SIG-M5 treated with dmso at 0.1 percent for 504 hours (cell line): ENCODE results near the gene COL4A5.
"Not testable (repeated sequence)": the region's sequence is repeated elsewhere in the genome, so short reads cannot be mapped to it uniquely, and the experiment has no call there.

Source experiments
- DNase-seq: peaks from one replicate; lab custom pipeline; 2025; ENCODE audit not compliant: unreplicated experiment; lab: John Stamatoyannopoulos, UW

The COL4A5 gene

DNA sequence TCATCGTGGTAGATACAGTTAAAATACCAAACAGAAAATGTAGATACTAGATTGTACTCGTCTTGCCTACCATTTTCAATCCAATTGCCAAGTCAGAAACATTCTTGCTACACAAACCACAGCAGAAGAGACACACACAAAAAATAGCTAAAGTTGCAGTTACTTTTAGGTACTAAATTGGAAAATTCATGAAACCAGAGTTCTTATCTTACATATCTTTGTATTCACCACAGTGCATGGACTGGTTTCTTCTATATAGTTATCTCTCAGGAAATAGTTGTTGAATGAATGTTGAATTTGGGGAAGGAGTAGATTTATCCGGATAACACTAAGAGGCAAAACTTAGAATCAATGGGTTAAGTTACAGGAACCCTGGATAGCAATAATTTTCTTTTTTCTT lies 14.2 kb downstream of the COL4A5 start:
- DNase-seq, result no peak

DNA sequence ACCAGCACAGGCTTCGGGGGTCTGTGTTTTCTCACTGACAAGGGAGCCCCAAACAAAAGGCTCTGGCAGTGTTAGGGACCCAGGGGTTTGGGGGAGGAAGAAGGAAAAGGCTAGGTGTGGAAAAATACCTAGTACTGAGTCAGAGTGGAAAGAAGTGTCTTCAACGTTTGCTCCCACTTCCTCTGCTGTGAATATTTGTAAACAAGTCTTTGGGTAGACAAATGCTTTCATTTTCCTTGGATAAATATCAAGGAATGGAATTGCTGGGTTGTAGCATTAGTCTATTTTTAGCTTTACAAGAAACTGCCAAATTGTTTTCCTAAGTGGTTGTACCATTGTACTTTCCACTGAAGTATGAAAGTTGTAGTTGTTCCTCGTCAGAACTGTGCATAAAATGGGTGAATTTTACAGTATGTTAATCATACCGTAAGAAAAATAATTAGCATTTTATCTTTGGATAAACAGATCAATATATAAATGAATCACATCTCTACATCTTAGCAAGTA lies 17.4 kb downstream of the COL4A5 start:
- DNase-seq, result no peak

DNA sequence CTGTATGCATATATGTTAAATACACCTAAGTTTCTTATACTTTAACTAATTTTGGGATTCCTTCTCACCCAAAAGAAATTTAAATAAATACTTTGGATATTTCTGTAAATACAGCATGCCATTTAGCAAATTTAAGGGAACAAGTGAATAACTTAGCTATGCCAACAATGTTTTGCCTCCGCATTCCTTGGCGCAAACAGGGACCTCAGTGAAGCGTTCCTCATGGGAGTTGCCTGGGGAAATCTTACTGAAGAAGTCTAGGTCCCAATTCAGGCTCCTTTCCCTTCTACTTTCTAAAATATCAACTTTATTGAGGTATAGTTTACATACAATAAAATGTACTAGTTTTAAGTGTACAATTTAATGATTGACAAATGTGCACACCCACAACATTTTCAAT lies 25.0 kb downstream of the COL4A5 start:
- DNase-seq, result no peak

DNA sequence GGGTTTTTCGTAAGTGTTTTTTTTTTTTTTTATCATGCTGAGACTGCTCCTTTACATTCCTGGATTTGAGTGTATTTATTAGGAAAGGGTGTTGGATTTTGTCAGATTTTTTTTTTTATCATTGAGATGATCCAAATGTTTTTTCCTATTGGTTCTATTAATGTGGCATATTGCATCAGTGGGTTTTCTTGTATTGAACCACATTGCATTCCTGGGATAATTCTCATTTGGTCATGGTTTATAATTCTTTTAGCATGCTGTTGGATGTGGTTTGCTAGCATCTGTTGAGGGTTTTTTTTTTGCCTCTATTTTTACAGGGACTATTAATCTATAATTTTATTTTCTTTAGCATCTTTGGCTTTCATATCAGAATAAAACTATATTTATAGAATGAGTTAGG lies 28.8 kb downstream of the COL4A5 start:
- DNase-seq, result no peak

DNA sequence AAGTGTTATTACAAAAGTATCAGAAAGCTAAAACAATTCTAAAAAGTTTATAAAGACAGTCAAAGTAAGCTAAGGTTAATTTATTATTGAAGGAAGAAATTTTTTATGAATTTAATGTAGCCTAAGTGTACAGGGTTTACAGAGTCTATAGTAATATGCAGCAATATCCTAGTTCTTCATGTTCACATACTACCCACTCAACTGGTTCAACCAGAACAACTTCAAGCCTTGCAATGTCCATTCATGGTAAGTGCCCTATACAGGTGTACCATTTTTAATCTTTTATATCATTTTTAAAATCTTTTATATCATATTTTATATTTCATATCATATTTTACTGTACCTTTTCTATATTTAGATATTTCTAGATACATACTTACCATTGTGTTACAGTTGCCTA lies 34.3 kb downstream of the COL4A5 start:
- DNase-seq, result no peak

DNA sequence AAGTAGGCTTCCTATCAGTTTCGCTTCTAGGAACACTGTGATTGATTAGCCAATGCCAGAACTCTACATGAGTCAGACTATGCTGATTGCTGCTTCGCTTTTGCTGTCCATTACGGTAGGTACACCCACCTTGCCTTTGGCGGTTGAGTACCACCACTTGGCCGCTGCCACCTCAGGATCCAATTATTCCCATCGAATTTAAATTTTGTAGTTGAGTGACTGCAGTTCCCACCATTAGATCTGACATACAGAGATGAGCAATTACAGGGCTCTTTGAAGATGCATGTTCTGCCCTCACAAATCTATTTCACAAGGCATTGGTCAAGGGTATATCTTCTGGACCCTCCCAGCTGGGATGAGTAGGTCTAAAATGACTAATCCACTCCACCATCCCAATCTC lies 41.9 kb downstream of the COL4A5 start:
- not testable (repeated sequence) for DNase-seq

DNA sequence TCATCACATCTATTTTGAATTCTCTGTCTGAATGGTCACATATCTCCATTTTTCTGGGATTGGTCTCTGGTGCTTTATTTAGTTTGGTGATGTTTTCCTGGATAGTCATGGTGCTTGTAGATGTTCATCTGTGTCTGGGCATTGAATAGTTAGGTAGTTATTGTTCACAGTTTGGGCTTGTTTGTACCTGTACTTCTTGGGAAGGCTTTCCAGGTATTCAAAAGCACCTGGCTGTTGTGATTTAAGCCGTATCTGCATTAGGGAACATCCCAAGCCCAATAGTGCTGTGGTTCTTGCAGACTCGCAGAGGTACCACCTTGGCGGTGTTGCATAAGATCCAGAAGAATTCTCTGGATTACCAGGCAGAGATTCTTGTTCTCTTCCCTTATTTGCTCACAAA lies 44.6 kb downstream of the COL4A5 start:
- DNase-seq, result no peak

DNA sequence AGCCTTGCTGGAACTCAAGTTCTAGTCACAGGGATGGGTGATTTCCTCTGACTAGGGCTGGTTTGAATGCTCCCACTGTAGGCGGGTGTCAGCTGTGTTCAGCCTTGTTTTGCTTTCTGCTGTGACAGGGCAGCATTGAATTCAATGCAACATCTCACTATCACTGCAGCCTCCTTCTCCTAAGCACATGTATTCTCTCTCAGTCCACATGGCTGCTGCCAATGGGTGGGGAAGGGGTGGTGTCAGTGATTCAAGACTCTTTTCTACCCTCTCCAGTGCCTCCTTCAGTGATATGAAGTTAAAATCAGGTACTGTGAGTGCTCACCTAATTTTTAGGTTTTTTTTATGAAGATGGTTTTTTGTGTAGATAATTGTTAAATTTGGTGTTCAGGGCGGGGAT lies 46.3 kb downstream of the COL4A5 start:
- no peak for DNase-seq

DNA sequence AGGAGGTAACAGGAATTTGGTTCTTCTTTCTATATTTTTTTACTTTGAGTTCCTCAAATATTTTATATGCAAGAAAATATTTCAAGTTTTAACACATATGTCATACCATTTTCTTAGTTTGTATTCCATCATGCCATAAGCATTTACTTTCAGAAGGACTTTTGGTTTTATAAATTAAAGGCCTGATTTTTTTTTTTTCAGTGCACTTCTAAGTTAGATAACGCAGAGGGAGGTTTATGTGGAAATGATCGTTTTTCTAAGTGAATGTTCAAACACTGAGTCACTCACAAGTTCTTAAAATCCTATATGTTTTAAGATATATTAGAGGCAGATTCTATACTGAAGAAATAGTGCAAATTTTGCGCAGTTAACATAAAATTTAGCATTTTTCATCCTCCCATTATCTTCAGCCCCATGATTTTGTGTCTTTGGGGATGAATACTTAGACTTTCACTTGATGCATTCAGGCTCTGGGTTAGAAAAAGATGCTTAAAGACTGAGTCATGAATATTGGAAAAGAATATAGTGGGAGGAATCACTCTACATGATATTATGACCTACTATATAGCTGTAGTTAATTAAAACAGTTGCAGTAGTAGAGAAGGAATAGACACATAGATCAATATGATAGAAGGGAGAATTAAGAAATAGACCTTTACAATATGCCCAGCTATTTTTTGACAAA lies 54.9 kb downstream of the COL4A5 start:
- DNase-seq, result no peak

DNA sequence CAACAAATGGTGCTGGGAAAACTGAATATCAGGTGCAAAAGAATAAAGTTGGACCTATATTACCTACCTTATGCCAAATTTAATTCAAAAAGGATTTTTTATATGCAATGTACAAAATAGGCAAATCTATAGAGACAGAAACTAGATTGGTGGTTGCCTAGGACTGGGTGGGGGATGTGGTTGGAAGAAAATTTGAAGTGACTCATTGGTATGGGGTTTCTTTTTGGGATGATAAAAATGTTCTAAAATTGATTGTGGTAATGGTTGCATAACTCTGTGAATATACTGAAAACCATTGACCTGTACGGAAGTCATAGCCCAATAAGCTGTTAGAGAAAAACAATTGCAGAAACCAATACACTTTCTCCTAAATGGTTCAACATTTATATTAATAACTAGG lies 72.1 kb downstream of the COL4A5 start:
- DNase-seq, result no peak

DNA sequence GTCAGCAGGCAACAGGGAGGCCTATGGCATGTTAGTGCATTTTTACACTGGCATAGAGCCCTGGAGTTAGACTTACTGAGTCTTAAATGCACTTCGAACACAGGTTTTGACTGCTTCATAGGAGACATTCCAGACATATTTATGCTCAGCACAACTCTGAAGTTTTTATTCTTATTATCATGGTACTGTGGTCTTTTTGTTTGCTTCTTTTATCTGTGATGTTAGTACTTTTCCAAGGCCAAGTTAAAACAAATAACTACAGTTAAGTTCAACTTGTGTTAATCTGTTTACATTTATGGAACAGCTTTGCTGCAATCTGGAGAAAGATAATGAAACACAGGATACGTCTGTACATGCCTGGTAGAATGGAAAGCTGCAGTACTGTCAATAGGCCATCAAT lies 76.5 kb downstream of the COL4A5 start:
- no peak for DNase-seq

DNA sequence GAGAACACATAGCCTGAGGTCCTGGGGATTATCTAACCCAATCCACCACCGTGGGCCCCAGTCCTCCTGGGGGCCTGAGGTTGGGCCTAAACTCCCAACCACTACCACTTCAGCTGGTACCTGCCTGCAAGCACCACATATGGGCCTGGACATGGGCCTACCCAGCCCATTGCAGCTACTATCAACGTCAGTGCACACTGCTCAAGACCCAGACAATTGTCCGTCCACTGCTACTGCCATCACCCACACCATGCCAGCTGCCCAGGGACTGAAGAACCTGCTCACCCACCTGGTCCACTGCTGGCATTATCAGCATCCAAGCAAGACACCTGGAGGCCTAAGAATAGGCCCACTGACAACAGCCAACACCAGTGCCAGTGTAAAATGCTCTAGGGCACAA lies 88.1 kb downstream of the COL4A5 start:
- no peak for DNase-seq

DNA sequence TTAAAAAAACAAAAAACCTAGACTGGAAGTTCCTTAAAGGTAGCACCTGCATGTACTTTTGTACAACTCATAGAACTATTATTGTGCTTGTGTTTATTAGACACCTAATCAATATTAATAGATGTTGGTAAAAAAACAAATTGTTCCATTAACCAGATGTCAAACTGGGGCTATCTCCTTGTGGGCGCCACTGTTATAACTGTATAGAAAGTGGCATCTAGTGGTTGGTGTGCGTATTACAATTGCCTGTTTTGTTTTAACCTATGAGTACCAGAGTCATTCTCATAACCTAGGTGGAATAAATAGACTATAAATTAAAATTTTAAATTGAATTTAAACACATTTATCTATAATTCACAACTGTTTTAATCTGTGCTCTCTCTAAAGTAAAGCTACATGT lies 97.4 kb downstream of the COL4A5 start:
- peak; percentile 17 for DNase-seq

DNA sequence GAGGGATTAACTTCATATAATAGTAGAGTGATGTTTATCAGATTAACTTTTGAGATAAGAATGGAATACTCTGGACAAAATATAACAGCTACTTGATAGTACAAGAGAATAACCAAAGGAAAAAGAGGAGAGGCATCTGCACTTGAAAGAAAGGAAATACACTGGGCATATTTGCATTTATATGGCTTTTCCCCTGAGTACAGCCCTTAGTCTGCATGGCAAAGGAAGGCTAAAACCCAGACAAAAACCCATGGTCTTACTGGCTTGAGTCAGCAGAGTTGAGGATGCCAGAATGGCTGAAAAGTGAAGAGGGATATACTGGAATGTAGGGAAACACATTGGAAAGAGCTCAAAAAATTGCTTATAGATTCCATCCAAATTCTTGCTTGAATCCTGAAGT lies 101.6 kb downstream of the COL4A5 start:
- DNase-seq, result no peak

DNA sequence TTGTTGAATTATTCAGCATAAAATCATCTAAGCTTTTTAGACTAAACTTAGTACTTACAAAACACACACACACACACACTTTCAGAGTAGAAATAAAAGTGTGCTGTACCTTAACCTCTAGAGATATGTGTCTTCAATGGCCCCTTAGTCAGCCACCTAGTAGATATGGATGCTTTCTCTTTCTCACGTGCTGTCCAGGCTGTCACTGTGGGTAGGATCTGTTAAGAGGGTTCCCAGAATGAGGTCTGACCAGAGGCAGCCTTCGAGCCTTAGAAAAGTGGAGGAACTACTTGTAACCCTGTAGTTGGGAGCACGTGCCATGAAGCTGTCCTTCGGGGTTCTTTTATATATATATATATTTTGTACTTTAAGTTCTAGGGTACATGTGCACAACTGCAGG lies 117.9 kb downstream of the COL4A5 start:
- DNase-seq, result no peak

DNA sequence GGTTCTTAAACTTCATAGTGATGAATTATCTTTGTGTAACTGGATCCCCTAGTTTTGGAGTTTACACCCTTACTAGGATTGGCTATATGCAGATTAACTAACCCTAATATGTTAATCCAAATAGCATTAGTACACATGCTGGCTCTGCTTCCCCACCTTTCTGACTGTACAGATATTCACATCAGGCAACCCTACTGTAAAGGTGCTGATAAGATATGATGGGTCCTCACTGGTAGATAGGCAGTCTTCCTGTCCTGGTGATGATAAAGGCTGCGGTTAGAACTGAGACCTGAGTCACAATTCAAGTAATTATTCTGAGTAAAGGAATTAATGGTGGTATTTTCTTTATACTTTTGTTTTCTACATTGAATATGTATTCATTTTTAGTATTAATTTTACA lies 118.6 kb downstream of the COL4A5 start:
- DNase-seq, result no peak

DNA sequence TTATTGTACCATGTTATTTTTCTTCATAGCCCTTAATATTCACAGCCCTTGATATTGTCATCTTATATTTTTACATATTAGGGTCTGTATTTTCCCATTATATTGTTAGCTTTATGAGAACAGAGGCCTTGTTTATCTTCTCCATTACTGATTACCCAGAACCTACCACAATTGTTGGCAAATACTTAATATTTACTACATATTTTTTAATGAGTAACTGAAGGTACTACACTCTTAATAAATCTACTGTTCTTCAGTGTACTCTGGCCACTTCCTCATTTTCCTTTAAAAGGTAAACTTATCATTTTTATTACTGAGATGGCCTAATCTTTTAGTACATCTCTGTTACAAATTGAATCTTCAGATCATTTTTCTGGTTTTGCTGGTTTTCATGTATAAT lies 133.5 kb downstream of the COL4A5 start:
- no peak for DNase-seq

DNA sequence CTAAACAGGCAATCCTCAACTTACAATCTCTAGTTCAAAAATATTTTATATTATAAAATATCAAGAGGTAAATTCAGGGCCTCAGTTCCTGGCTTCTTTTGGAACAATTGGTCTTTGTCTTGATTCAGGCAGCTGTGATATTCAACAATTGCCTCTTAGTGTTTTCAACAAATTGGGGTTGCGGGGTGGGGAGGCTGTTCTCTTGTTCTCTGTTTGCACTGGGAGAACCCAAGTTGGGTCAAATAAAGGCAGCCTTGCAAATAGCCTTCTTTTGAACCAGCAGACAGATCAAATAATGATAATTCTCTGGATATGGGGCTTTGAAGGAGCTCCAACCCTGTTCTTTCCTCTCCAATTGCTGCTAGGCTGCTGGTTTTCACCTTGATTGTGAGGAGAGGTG lies 142.5 kb downstream of the COL4A5 start:
- DNase-seq, result no peak

DNA sequence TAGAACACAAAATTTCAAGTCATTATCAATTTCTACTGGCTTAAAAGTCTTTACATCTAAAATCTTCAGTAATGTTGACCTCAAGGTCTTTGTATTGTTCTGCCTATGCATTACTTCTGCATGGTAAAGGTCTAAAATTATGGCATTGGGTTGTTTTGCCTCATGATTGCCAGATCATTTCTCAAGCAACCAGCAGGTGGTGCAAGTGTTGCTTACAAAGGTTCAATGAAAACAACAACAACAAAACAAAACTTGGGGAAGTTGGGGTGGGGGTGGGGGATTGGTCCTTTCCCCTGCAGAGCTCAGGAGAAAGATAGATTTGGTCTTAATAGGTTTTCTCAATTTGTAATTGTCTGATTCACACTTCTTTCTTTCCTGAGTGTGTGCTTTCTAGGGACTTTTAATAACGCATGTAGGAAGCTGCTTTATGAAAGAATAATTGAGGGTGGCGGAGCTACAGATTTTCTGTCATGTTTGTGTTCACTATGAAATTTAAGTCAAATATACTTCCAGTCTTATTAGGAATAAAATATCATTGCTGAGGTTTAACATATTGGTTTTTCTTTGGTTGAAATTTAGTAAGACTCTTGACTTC lies 145.1 kb downstream of the COL4A5 start:
- DNase-seq, result no peak

DNA sequence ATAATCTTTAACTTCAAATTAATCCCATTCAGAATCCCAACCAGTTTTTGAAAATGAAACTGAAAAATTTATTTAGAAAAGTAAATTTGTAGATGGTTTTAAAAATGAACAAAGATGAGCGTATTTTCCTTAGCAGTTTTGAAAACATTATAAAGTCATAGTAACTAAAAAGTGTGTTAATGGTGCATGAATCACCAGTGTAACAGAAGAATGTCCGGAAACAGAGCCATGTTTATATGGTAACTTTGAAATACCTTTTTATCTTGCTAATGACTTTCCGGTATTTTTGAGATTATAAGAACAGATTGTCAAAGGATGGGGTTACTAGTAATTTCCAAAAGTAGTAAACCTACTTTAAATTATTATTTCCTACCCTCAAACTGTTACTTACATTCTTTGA lies 150.9 kb downstream of the COL4A5 start:
- no peak for DNase-seq

DNA sequence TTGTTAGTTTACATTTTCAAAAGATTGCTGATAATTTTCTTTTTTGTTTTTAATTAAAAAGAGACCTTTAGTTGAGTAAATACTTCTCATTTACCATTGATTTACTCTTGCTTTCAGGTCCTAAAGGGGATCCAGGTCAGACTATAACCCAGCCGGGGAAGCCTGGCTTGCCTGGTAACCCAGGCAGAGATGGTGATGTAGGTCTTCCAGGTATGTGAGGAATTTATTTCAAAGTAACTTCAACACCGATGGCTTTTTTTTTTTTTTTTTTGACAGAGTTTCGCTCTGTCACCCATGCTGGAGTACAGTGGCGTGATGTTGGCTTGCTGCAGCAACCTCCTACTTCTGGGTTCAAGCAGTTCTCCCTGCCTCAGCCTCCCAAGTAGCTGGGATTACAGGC lies 161.6 kb downstream of the COL4A5 start:
- no peak for DNase-seq

DNA sequence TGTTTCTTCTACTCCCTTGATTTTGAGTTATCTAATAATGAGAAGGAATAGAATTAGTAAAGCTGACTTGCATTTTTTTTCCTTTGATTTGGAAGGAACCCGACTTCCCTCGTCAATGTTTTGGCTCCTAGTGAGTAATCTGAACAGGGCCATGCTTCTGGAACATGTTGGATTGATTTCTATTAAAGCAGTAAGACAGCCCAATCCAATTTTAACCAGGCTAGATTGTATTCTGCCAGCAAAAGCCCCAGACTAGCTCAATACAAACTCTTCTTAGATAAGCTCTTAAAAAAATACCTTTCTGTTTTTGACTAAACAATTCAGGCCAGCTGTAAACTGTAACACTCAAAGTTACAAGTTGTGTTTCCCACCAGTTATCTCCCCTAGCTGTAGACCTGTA lies 170.5 kb downstream of the COL4A5 start:
- no peak for DNase-seq

DNA sequence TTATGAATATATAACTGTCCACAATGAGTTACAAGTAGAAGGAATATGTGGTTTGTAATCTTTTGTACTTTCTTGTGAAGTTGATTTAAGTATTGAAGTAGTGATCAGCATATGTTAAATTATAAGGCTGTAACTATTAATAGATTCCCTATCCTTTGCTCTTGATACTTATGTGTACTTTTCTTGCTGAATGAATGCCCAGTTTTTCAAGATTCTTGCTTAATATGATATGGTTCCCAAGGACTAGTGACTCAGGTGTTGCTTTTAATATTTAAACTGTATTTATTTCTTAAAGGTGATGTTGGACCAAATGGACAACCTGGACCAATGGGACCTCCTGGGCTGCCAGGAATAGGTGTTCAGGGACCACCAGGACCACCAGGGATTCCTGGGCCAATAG lies 175.0 kb downstream of the COL4A5 start:
- DNase-seq, result no peak
